ENCODE results near the gene KCNT2.

The KCNT2 gene

DNA sequence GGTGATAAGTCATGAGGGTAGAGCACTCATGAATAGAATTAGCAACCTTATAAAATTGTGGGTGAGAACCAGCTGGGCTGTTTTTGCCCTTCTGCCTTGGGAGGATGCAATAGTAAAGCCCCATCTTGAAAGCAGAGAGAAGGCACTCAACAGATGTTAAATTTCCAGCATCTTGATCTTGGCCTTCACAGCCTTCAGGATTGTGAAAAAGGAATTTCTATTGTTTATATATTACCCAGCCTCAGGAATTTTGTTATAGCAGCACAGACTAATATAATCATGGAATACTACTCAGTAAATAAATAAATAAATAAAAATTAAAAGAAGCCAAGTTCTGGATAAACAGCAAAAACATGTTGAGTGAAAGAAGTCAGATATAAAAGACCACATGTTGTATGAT lies 175.2 kb downstream of the KCNT2 start:
- TF ChIP-seq EP300 (IDR thresholded peaks at IDR 0.05; ENCODE audit: borderline replicate concordance) (no peak), YY1 (IDR thresholded peaks at IDR 0.05; ENCODE audit: low read depth) (no peak), TCF12 (IDR thresholded peaks at IDR 0.05; ENCODE audit: low read depth) (no peak)

DNA sequence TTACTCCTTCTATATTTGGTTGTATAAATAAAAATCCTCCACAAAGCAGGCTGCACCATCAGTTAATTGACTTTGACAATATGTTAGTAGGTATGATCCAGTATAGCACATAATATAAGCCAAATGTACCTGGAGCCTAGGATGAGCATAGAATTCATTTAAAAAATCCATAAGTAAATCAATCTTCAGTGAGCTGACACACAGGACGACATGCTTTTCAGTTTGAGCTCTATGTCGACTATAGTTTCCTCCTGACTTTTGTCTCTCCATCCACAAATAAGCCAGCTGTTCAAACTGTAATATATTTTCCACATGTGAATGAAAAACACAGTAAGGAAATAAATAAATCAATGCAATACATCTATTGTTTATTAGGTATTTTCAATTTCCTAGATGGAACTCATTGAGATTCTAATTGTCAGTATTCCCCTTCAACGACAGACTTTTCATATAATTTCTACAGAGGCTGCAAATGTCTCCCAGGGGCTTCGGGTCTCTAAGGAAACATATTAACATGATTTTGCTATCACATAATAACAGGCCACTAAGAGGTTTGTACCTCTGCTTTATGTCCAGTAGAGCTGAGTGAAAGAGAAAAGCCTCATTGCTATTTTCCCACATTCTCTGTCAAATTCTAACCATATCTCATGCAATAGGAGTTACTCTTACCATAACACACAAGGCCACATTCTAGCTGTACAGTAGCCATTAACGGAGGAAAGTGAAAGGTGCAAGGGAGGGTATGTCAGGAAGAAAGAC lies 180.1 kb downstream of the KCNT2 start:
- TF ChIP-seq, protein P1, sequence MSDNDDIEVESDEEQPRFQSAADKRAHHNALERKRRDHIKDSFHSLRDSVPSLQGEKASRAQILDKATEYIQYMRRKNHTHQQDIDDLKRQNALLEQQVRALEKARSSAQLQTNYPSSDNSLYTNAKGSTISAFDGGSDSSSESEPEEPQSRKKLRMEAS (IDR thresholded peaks at IDR 0.05), result no peak
- TF ChIP-seq RAD21 (IDR thresholded peaks at IDR 0.05; ENCODE audit: low read depth), result no peak
- TF ChIP-seq TAF1 (IDR thresholded peaks at IDR 0.05; ENCODE audit: low read depth), result no peak
- TF ChIP-seq TCF12 (IDR thresholded peaks at IDR 0.05; ENCODE audit: low read depth), result no peak
- no peak for TF ChIP-seq CREB1 (IDR thresholded peaks at IDR 0.05; ENCODE audit: low read depth)
- TF ChIP-seq EP300 (IDR thresholded peaks at IDR 0.05; ENCODE audit: borderline replicate concordance), result no peak
- no peak for TF ChIP-seq NFIC (IDR thresholded peaks at IDR 0.05)
- TF ChIP-seq TEAD4 (IDR thresholded peaks at IDR 0.05), result no peak
- no peak for TF ChIP-seq EGR1 (IDR thresholded peaks at IDR 0.05)
- no peak for TF ChIP-seq CEBPB (IDR thresholded peaks at IDR 0.05)
- TF ChIP-seq ZBTB7A (IDR thresholded peaks at IDR 0.05; ENCODE audit: low read depth), result no peak
- TF ChIP-seq, protein P2, sequence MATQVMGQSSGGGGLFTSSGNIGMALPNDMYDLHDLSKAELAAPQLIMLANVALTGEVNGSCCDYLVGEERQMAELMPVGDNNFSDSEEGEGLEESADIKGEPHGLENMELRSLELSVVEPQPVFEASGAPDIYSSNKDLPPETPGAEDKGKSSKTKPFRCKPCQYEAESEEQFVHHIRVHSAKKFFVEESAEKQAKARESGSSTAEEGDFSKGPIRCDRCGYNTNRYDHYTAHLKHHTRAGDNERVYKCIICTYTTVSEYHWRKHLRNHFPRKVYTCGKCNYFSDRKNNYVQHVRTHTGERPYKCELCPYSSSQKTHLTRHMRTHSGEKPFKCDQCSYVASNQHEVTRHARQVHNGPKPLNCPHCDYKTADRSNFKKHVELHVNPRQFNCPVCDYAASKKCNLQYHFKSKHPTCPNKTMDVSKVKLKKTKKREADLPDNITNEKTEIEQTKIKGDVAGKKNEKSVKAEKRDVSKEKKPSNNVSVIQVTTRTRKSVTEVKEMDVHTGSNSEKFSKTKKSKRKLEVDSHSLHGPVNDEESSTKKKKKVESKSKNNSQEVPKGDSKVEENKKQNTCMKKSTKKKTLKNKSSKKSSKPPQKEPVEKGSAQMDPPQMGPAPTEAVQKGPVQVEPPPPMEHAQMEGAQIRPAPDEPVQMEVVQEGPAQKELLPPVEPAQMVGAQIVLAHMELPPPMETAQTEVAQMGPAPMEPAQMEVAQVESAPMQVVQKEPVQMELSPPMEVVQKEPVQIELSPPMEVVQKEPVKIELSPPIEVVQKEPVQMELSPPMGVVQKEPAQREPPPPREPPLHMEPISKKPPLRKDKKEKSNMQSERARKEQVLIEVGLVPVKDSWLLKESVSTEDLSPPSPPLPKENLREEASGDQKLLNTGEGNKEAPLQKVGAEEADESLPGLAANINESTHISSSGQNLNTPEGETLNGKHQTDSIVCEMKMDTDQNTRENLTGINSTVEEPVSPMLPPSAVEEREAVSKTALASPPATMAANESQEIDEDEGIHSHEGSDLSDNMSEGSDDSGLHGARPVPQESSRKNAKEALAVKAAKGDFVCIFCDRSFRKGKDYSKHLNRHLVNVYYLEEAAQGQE (IDR thresholded peaks at IDR 0.05; ENCODE audit: low read depth), result no peak
- no peak for TF ChIP-seq YY1 (IDR thresholded peaks at IDR 0.05; ENCODE audit: low read depth)
- no peak for TF ChIP-seq FOXM1 (IDR thresholded peaks at IDR 0.05; ENCODE audit: borderline replicate concordance, low read depth)
- TF ChIP-seq, protein P3, sequence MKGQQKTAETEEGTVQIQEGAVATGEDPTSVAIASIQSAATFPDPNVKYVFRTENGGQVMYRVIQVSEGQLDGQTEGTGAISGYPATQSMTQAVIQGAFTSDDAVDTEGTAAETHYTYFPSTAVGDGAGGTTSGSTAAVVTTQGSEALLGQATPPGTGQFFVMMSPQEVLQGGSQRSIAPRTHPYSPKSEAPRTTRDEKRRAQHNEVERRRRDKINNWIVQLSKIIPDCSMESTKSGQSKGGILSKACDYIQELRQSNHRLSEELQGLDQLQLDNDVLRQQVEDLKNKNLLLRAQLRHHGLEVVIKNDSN (IDR thresholded peaks at IDR 0.05), result no peak

DNA sequence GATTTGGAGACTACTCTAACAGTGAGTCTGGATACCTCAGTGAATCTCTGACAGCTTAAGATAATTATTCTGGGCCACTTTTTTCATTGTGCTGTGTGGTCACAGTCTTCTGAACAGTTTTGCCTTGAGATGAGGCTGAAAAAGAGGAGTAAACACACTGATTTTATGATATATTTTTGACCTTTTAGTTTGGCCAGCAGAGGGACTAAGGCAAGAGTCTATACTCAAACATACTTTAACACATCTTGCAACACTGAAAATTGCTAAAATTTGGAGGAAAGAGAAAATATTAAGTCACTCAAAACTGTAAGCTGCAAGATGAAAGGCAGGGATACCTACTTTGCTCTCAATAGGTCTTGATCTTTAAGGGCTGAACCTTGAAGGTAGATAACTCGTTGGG lies 182.7 kb downstream of the KCNT2 start:
- TF ChIP-seq ZBTB7A (IDR thresholded peaks at IDR 0.05; ENCODE audit: low read depth), result no peak

DNA sequence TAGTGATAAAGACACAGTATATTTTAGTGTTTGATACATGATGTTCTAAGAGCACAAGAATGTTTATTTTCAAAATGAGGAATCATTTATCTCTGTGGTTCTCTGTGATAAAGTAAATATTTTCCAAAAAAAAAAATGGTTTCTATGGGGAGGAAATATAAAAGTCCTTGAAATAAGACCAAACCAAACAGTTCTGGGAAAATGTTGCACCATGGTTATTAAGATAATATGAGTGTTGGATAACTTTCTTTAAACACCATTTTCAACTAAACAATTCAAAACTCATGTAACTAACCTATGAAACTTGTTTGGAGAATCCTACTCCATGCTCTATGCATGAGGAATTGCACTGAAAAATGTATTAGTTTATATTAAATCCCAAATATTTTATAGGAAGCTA lies 184.6 kb downstream of the KCNT2 start:
- TF ChIP-seq TAF1 (IDR thresholded peaks at IDR 0.05; ENCODE audit: low read depth) (no peak), YY1 (IDR thresholded peaks at IDR 0.05; ENCODE audit: low read depth) (no peak), CEBPB (IDR thresholded peaks at IDR 0.05) (no peak), FOXM1 (IDR thresholded peaks at IDR 0.05; ENCODE audit: borderline replicate concordance, low read depth) (no peak), EP300 (IDR thresholded peaks at IDR 0.05; ENCODE audit: borderline replicate concordance) (no peak), EGR1 (IDR thresholded peaks at IDR 0.05) (no peak), TEAD4 (IDR thresholded peaks at IDR 0.05) (no peak), RAD21 (IDR thresholded peaks at IDR 0.05; ENCODE audit: low read depth) (no peak), NFIC (IDR thresholded peaks at IDR 0.05) (no peak), TCF12 (IDR thresholded peaks at IDR 0.05; ENCODE audit: low read depth) (no peak), ZBTB7A (IDR thresholded peaks at IDR 0.05; ENCODE audit: low read depth) (no peak), CREB1 (IDR thresholded peaks at IDR 0.05; ENCODE audit: low read depth) (no peak)
- TF ChIP-seq, protein P3 (IDR thresholded peaks at IDR 0.05), result no peak
- TF ChIP-seq, protein P2 (IDR thresholded peaks at IDR 0.05; ENCODE audit: low read depth), result no peak
- TF ChIP-seq, protein P1 (IDR thresholded peaks at IDR 0.05), result no peak

DNA sequence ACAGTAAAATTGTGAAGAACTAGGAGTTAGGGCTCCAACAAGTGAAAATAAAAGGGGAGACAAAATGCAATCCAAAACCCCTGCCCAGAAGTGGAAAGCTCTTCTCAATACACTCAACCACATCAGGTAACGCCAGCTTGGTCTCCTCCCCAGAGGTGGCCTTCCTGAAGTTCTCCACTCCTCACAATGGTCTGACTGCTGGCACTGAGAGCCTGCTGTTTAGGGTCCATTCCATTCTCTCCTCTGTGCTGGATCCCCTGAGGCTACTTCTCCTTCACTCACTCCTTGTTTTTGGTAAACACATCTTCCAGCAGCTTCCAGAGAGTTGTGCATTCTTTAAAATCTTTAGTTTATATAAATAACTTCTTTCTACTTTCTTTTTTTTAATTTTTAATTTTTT lies 189.5 kb downstream of the KCNT2 start:
- TF ChIP-seq RAD21 (IDR thresholded peaks at IDR 0.05; ENCODE audit: low read depth) (no peak), TAF1 (IDR thresholded peaks at IDR 0.05; ENCODE audit: low read depth) (no peak), CREB1 (IDR thresholded peaks at IDR 0.05; ENCODE audit: low read depth) (no peak)
- TF ChIP-seq, protein P1 (IDR thresholded peaks at IDR 0.05), result no peak
- TF ChIP-seq, protein P3 (IDR thresholded peaks at IDR 0.05), result no peak
